ENCODE measurements around the gene SKIC2.
"Not testable (repeated sequence)": the region's sequence is repeated elsewhere in the genome, so short reads cannot be mapped to it uniquely, and the experiment has no call there.

SKIC2 gene

DNA sequence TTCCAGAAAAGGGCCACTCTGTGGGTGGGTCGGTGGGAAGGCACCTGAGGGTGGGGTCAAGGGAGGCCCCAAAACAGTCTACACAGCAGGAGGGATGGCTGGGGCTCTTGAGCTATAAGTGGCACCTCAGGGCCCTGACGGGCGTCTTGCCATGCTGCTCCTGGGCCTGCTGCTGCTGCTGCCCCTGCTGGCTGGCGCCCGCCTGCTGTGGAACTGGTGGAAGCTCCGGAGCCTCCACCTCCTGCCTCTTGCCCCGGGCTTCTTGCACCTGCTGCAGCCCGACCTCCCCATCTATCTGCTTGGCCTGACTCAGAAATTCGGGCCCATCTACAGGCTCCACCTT lies 46.5 kb downstream of the SKIC2 start:
- not testable (repeated sequence) for DNase-seq

DNA sequence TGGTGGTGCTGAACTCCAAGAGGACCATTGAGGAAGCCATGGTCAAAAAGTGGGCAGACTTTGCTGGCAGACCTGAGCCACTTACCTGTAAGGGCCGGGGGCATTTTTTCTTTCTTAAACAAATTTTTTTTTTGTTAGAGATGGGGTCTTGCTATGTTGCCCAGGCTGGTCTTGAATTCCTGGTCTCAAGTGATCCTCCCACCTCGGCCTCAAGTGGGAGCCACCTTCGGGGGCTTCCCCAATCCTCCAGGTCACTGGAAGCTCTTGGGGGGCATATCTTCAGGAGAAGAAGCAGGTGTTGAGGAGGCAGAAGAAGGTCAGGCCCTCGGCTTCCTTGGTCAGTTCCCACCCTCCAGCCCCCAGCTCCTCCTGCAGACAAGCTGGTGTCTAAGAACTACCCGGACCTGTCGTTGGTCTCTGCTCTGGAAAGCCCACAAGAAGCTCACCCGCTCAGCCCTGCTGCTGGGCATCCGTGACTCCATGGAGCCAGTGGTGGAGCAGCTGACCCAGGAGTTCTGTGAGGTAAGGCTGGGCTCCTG lies 47.1 kb downstream of the SKIC2 start:
- not testable (repeated sequence) for DNase-seq

GRCh38 chr6:32007086-32007485 lies 48.1 kb downstream of the SKIC2 start:
- not testable (repeated sequence) for DNase-seq

DNA sequence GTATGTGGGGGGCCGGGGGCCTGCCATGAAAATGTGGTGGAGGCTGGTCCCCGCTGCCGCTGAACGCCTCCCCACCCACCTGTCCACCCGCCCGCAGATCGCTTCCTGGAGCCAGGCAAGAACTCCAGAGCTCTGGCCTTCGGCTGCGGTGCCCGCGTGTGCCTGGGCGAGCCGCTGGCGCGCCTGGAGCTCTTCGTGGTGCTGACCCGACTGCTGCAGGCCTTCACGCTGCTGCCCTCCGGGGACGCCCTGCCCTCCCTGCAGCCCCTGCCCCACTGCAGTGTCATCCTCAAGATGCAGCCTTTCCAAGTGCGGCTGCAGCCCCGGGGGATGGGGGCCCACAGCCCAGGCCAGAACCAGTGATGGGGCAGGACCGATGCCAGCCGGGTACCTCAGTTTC lies 49.1 kb downstream of the SKIC2 start:
- not testable (repeated sequence) for DNase-seq

GRCh38 chr6:32008616-32009015 lies 49.6 kb downstream of the SKIC2 start:
- not testable (repeated sequence) for DNase-seq

GRCh38 chr6:32009537-32009936 lies 50.6 kb downstream of the SKIC2 start:
- DNase-seq: not testable (repeated sequence)

GRCh38 chr6:32010856-32011530 lies 52.0 kb downstream of the SKIC2 start:
- DNase-seq: not testable (repeated sequence)

- DNase-seq: not testable (repeated sequence)
Measured at GRCh38 chr6:32012941-32013617, 54.1 kb downstream of the SKIC2 start.

DNA sequence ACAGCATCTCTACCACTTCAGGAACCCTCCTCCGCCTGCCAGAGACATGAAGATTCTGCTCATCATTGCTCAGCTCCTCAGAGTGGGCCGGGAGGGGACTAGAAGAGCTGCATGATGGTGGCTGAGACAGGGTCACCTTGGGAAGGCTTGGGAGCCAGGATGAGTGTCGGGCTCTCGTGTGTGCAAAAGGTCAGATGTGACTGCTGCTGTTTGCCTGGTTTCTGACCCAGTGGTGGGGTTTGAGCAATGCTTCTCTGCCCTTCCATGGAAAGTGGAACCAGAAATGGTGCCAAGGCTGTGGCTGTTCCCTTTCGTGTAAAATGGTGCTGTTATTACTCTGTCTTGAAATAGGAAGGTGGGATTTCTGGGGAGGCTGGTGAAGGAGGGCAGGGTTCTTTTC lies 54.8 kb downstream of the SKIC2 start:
- DNase-seq: not testable (repeated sequence)

- DNase-seq: not testable (repeated sequence)
Measured at GRCh38 chr6:32014547-32014946, 55.6 kb downstream of the SKIC2 start, which contains the start of gene C4B. Gene C4B (plus strand): TSS chr6:32014795. CDS start chr6:32014846, 51 bp downstream.
